SK-N-SH (cell line): ENCODE data around the gene B3GALT6. TPM values are rescaled to one million over a fixed set of nuclear protein-coding genes. Genes with fewer than 3 reads are reported as not detected.

Experiments
- CTCF ChIA-PET: fragments of 300-600, 350-600 bp; formaldehyde crosslinking; extraction: SDS; loops from one replicate; lab custom pipeline; 2021; lab: Yijun Ruan, JAX
- POLR2A ChIA-PET: fragments of 350-600 bp; sonication (Branson Sonifier 250); formaldehyde crosslinking; extraction: SDS; loops from one replicate; lab custom pipeline; 2020; ENCODE audit warnings: antibody characterized with exemption, inconsistent platforms; lab: Yijun Ruan, JAX
- DNase-seq: peaks from one replicate; pipeline ENCODE4 v3.0.0; 2012
- H2AFZ ChIP-seq: fragments of 200-600 bp; sonication (generic); 2 replicates; pipeline ENCODE4 v1.8.1; 2016; ENCODE audit warnings: antibody characterized with exemption, mild to moderate bottlenecking, low read depth
- H3F3A ChIP-seq: fragments of 200-600 bp; sonication (generic); replicated peaks from 2 replicates; pipeline ENCODE3; 2016; ENCODE audit warnings: antibody characterized with exemption, mild to moderate bottlenecking; ENCODE audit not compliant: insufficient read depth
- H3K27ac ChIP-seq, 2 experiments: fragments of 200-500 bp in 1 of 2; fragments of 200-600 bp in 1 of 2; sonication (Bioruptor generic) in 1 of 2; sonication (generic), shearing (Covaris generic) in 1 of 2; 2 replicates each; pipeline versions ENCODE4 v1.5.1 to v1.6.1; 2014 to 2016; ENCODE audit warnings: low read depth in 2 of 2, inconsistent platforms in 1 of 2, low read length in 1 of 2, mild to moderate bottlenecking in 1 of 2, mixed read lengths in 1 of 2
- H3K27me3 ChIP-seq: fragments of 200-600 bp; sonication (generic), shearing (Covaris generic); 2 replicates; pipeline ENCODE4 v1.6.1; 2016; ENCODE audit warnings: mixed run types; ENCODE audit not compliant: insufficient read depth
- H3K36me3 ChIP-seq, 2 experiments: fragments of 200-500 bp in 1 of 2; fragments of 200-600 bp in 1 of 2; sonication (Bioruptor generic) in 1 of 2; sonication (generic) in 1 of 2; replicated peaks in 1 of 2; 2 replicates each; pipeline versions ENCODE3 to v1.5.1; 2014 to 2016; ENCODE audit warnings: low read length in 1 of 2, mild to moderate bottlenecking in 1 of 2; ENCODE audit not compliant: insufficient read depth in 2 of 2, control insufficient read depth in 1 of 2
- H3K4me1 ChIP-seq, 2 experiments: fragments of 200-500 bp in 1 of 2; fragments of 200-600 bp in 1 of 2; sonication (Bioruptor generic) in 1 of 2; sonication (generic), shearing (Covaris generic) in 1 of 2; 2 replicates each; pipeline versions ENCODE4 v1.5.1 to v1.6.1; 2014 to 2016; ENCODE audit warnings: low read depth in 1 of 2, low read length in 1 of 2, mixed run types in 1 of 2; ENCODE audit not compliant: insufficient read depth in 2 of 2, control insufficient read depth in 1 of 2
- H3K4me2 ChIP-seq: fragments of 200-600 bp; sonication (generic), shearing (Covaris generic); 2 replicates; pipeline ENCODE4 v1.6.1; 2017; ENCODE audit warnings: mixed run types
- H3K4me3 ChIP-seq, 2 experiments: fragments of 200-500 bp in 1 of 2; fragments of 200-600 bp in 1 of 2; sonication (Bioruptor generic) in 1 of 2; sonication (generic), shearing (Covaris generic) in 1 of 2; 2 replicates each; pipeline versions ENCODE4 v1.5.1 to v1.8.1; 2014 to 2016; ENCODE audit warnings: low read depth in 2 of 2, inconsistent platforms in 1 of 2, low read length in 1 of 2, mild to moderate bottlenecking in 1 of 2, mixed read lengths in 1 of 2, moderate library complexity in 1 of 2
- H3K79me2 ChIP-seq: fragments of 200-600 bp; sonication (generic); 2 replicates; pipeline ENCODE4 v1.8.1; 2017; ENCODE audit warnings: mild to moderate bottlenecking; ENCODE audit not compliant: insufficient read depth
- H3K9ac ChIP-seq: fragments of 200-600 bp; sonication (generic); 2 replicates; pipeline ENCODE4 v1.6.1; 2017; ENCODE audit warnings: mixed run types
- H3K9me2 ChIP-seq: fragments of 200-600 bp; sonication (generic); 2 replicates; pipeline ENCODE4 v1.6.1; 2017; ENCODE audit warnings: mixed run types
- H3K9me3 ChIP-seq: fragments of 200-600 bp; sonication (generic); 2 replicates; pipeline ENCODE4 v1.6.1; 2017; ENCODE audit warnings: mixed run types, mild to moderate bottlenecking, moderate library complexity
- H4K20me1 ChIP-seq: fragments of 200-600 bp; sonication (generic); 2 replicates; pipeline ENCODE4 v1.6.1; 2017; ENCODE audit warnings: mild to moderate bottlenecking, mixed run types; ENCODE audit not compliant: insufficient read depth
- CHD2 ChIP-seq: fragments of 150-350 bp; IDR thresholded peaks from 2 replicates; pipeline ENCODE4 v1.6.1; 2018; ENCODE audit warnings: low read length; ENCODE audit not compliant: partially characterized antibody
- ELF1 ChIP-seq: IDR thresholded peaks from 2 replicates; pipeline ENCODE4 v1.4.0; 2012
- EP300 ChIP-seq, 2 experiments: IDR thresholded peaks; 2 replicates each; pipeline versions ENCODE4 v1.4.0 to v1.6.1; 2012; ENCODE audit warnings: borderline replicate concordance in 1 of 2, low read depth in 1 of 2, low read length in 1 of 2
- FOSL2 ChIP-seq: IDR thresholded peaks from 2 replicates; pipeline ENCODE4 v1.4.0; 2012; ENCODE audit warnings: low read depth, mild to moderate bottlenecking, moderate library complexity, borderline replicate concordance
- FOXJ3 ChIP-seq: sonication (generic); formaldehyde crosslinking; IDR thresholded peaks from 2 replicates; pipeline ENCODE4 v1.5.1; 2020; ENCODE audit warnings: mild to moderate bottlenecking, missing genetic modification reagents
- FOXM1 ChIP-seq: IDR thresholded peaks from 2 replicates; pipeline ENCODE4 v1.4.0; 2012; ENCODE audit warnings: low read depth, mild to moderate bottlenecking
- IRF3 ChIP-seq: fragments of 150-350 bp; IDR thresholded peaks from 2 replicates; pipeline ENCODE4 v1.6.1; 2016; ENCODE audit warnings: mild to moderate bottlenecking, low read depth, low read length
- MAX ChIP-seq: IDR thresholded peaks from 2 replicates; pipeline ENCODE4 v1.4.0; 2012; ENCODE audit warnings: low read depth
- MEF2A ChIP-seq: IDR thresholded peaks from 2 replicates; pipeline ENCODE4 v1.4.0; 2012; ENCODE audit warnings: low read depth, borderline replicate concordance
- NFIC ChIP-seq: IDR thresholded peaks from 2 replicates; pipeline ENCODE4 v1.4.0; 2012; ENCODE audit warnings: borderline replicate concordance
- NRF1 ChIP-seq: IDR thresholded peaks from 2 replicates; pipeline ENCODE4 v1.6.1; 2012; ENCODE audit warnings: low read depth, mild to moderate bottlenecking, low read length
- PBX3 ChIP-seq: IDR thresholded peaks from 2 replicates; pipeline ENCODE4; 2012
- RAD21 ChIP-seq: IDR thresholded peaks from 2 replicates; pipeline ENCODE4 v1.6.1; 2012; ENCODE audit warnings: mild to moderate bottlenecking, low read length
- RCOR1 ChIP-seq: fragments of 150-350 bp; IDR thresholded peaks from 2 replicates; pipeline ENCODE4 v1.6.1; 2017; ENCODE audit warnings: antibody characterized with exemption, low read length
- REST ChIP-seq: IDR thresholded peaks from 2 replicates; pipeline ENCODE4 v1.6.1; 2012; ENCODE audit warnings: mild to moderate bottlenecking, low read depth, low read length, moderate library complexity
- SIN3A ChIP-seq: IDR thresholded peaks from 2 replicates; pipeline ENCODE4 v1.6.1; 2012; ENCODE audit warnings: low read depth, mild to moderate bottlenecking, low read length, moderate library complexity, borderline replicate concordance
- SMC3 ChIP-seq: IDR thresholded peaks from 2 replicates; pipeline ENCODE4 v1.6.1; 2012; ENCODE audit warnings: low read depth, low read length, improper control_type of control experiment
- TEAD4 ChIP-seq: IDR thresholded peaks from 2 replicates; pipeline ENCODE4 v1.4.0; 2012; ENCODE audit warnings: mild to moderate bottlenecking, borderline replicate concordance; ENCODE audit not compliant: insufficient read depth
- USF1 ChIP-seq: IDR thresholded peaks from 2 replicates; pipeline ENCODE4 v1.4.0; 2012; ENCODE audit warnings: low read depth, borderline replicate concordance
- YY1 ChIP-seq: IDR thresholded peaks from 2 replicates; pipeline ENCODE4 v1.4.0; 2012; ENCODE audit warnings: low read depth, mild to moderate bottlenecking
- WGBS: methylation state at CpG from one replicate; pipeline ENCODE4 v1.1.6; 2017; ENCODE audit warnings: low lambda C conversion rate; 5-methylcytosine and 5-hydroxymethylcytosine counted together
- polyA plus RNA-seq, 3 experiments: library from polyadenylated mRNA; depleted of rRNA; stranded (reverse); fragments of >200 nt; gene quantifications; 2 replicates each; pipeline ENCODE4 v1.2.3, GENCODE V29; 2012

The B3GALT6 gene
- polyA plus RNA-seq, 1 of the 3 experiments (the other 2 are of a cell fraction), result 38.8 TPM

- Histone ChIP-seq H3K27ac (no peak overlapping the region), H3K79me2 (peaks cover 37% of the 10 kb centered on the region), H3K9ac (no peak overlapping the region), H3K9me3 (no peaks in the 10 kb centered on the region), H3K9me2 (no peaks in the 10 kb centered on the region), H3K4me2 (no peak overlapping the region), H3K27me3 (no peaks in the 10 kb centered on the region), H3F3A (no peaks in the 10 kb centered on the region), H3K4me3 (no peak overlapping the region), H3K36me3 (peaks cover 15 to 73% of the 10 kb centered on the region in 2 experiments), H3K4me1 (no peaks in the 10 kb centered on the region), H4K20me1 (peaks cover 28% of the 10 kb centered on the region), H2AFZ (no peak overlapping the region)
- CTCF ChIA-PET, result no interaction called here
- no peak for DNase-seq
- POLR2A ChIA-PET, result no interaction called here
- 96% methylated on average over 19 of the region's 22 CpGs for WGBS
- no peak for TF ChIP-seq MAX
- no peak for TF ChIP-seq IRF3
- no peak for TF ChIP-seq ELF1
- TF ChIP-seq RAD21, result no peak
- TF ChIP-seq EP300 (IDR thresholded peaks at IDR 0.05; ENCODE audit: borderline replicate concordance in 1 of 2, low read depth in 1 of 2, low read length in 1 of 2), result no peak
- no peak for TF ChIP-seq FOXM1
- TF ChIP-seq FOXJ3, result no peak
- TF ChIP-seq CHD2, result no peak
These were observed 27.1 kb downstream of the B3GALT6 start for GRCh38 chr1:1259119-1259488.

GRCh38 chr1:1259540-1259939, 27.5 kb downstream of the B3GALT6 start:
- Histone ChIP-seq H3K9me2 (no peaks in the 10 kb centered on the region), H4K20me1 (peaks cover 32% of the 10 kb centered on the region), H3K4me2 (no peak overlapping the region), H3K79me2 (peaks cover 41% of the 10 kb centered on the region), H3K36me3 (peaks cover 19 to 71% of the 10 kb centered on the region in 2 experiments), H3K27me3 (no peaks in the 10 kb centered on the region), H3K9ac (no peak overlapping the region), H3K9me3 (no peaks in the 10 kb centered on the region), H2AFZ (no peak overlapping the region), H3K27ac (no peak overlapping the region), H3K4me3 (no peak overlapping the region), H3K4me1 (no peaks in the 10 kb centered on the region), H3F3A (peaks cover 2% of the 10 kb centered on the region)
- CTCF ChIA-PET, result no interaction called here
- 98% methylated on average over 18 of the region's 18 CpGs for WGBS
- DNase-seq, result no peak
- POLR2A ChIA-PET, result no interaction called here
- TF ChIP-seq USF1, result no peak
- no peak for TF ChIP-seq FOSL2
- no peak for TF ChIP-seq TEAD4
- no peak for TF ChIP-seq NFIC
- no peak for TF ChIP-seq NRF1
- TF ChIP-seq MAX, result no peak
- no peak for TF ChIP-seq PBX3
- no peak for TF ChIP-seq MEF2A
- no peak for TF ChIP-seq YY1
- TF ChIP-seq EP300 (IDR thresholded peaks at IDR 0.05; ENCODE audit: borderline replicate concordance in 1 of 2, low read depth in 1 of 2, low read length in 1 of 2), result no peak
- no peak for TF ChIP-seq RCOR1
- TF ChIP-seq SMC3, result no peak
- no peak for TF ChIP-seq REST
- TF ChIP-seq FOXJ3, result no peak
- no peak for TF ChIP-seq SIN3A
- TF ChIP-seq, all 33 proteins: peak for 0
